ENCODE data around the gene REEP1. TPM values are rescaled to one million over a fixed set of nuclear protein-coding genes. Genes with fewer than 3 reads are reported as not detected.

Gene REEP1
- total and polyA plus RNA-seq, 9 of the 15 experiments (the other 6 are each of a cell fraction or from before 2014, with no cell fraction given): 0.11 to 0.67 (median 0.13) TPM

GRCh38 chr2:86213699-86214502, 123.5 kb downstream of the REEP1 start (continued):
- no peak for TF ChIP-seq ZNF512 (tag; IDR thresholded peaks at IDR 0.05)
- TF ChIP-seq ZNF639 (CRISPR knock-in tag; conservative IDR thresholded peaks at IDR 0.05 in 1 of 2, IDR thresholded peaks at IDR 0.05 in 1 of 2): peak in 1 of 2 experiments; percentile 73; a peak in 2 of 4 replicates
- TF ChIP-seq ZNF583 (CRISPR knock-in tag; IDR thresholded peaks at IDR 0.05): 0 out of 2 replicates have a peak, but pooled peaks have one; percentile 76
- 0 out of 2 replicates have a peak, but pooled peaks have one; percentile 32 for TF ChIP-seq TRIM28 (IDR thresholded peaks at IDR 0.05)
- no peak for TF ChIP-seq FIP1L1 (IDR thresholded peaks at IDR 0.05; ENCODE audit: low read depth, low read length, poor library complexity, severe bottlenecking)
- TF ChIP-seq DACH1 (IDR thresholded peaks at IDR 0.05; ENCODE audit: partially characterized antibody): no peak
- peak in 1 of 2 experiments; percentile 92; a peak in 2 of 4 replicates for TF ChIP-seq FOXA3 (CRISPR knock-in tag; conservative IDR thresholded peaks at IDR 0.05 in 1 of 2, IDR thresholded peaks at IDR 0.05 in 1 of 2)
- peak; percentile 70; the same call in 1 of the 2 replicates for TF ChIP-seq PYGO2 (tag; IDR thresholded peaks at IDR 0.05)
- peak; percentile 66; the same call in 1 of the 2 replicates for TF ChIP-seq ZBTB9 (CRISPR knock-in tag; IDR thresholded peaks at IDR 0.05)
- TF ChIP-seq POLR3G (IDR thresholded peaks at IDR 0.05; ENCODE audit: extremely low read depth, insufficient read length, insufficient replicate concordance): no peak
- peak; percentile 93 for TF ChIP-seq HMBOX1 (IDR thresholded peaks at IDR 0.05)
- TF ChIP-seq TRIM24 (IDR thresholded peaks at IDR 0.05): peak; percentile 89 to 92
- no peak for TF ChIP-seq DDX20 (tag; IDR thresholded peaks at IDR 0.05; ENCODE audit: low read depth)
- TF ChIP-seq IRF9 (tag; IDR thresholded peaks at IDR 0.05): no peak
- TF ChIP-seq THAP12 (CRISPR knock-in tag; IDR thresholded peaks at IDR 0.05): no peak
